Activated naive CD4-positive, alpha-beta T cell treated with Interleukin-2 at 50 U/mL for 16 hours (primary cell): ENCODE data around the gene TFR2.

ENCODE experiments used
- DNase-seq: peaks from one replicate; pipeline ENCODE4 v3.0.0-alpha.2; 2020

TFR2 gene

DNA sequence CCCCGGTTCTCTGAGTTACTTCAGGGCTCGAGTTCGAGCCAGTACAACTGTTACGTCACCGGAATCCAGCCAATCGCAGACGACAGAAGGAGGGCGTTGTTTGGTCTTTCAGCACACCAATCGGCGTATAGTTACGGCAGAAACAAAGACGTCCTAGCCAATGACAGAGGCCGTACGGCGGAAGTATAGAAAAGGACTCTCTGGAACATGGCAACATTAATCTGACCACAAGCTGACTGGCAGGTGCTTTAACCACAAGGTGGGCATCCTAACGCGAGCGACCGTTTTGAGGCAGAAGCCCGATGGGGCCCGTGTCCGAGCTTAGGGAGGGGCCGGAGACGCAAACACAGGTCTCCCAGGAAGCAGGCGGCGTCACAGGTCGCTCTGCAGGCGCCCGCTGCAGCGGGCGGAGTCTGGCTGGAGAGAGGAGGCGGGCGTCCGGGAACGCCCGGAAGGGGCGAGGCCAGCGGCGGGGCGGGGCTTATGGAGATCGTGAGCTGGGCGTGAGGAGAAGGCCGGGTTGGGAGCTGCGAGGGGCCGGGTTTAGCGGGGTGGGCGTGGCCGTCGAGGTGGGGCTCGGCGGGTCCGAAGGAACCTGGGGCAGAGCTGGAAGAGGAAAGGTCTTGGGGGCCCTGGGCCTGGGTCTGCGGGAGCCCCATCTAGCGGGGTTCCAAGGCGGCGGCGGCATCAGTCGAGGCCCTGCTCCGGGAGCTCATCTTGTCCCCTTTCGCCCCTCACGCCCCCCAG, 29.2 kb downstream of the TFR2 start, which contains the start of gene MOSPD3:
TSS of gene MOSPD3 (plus strand) at position 558 of the 747 bp plus-strand sequence. CDS start 252 bp downstream, outside the sequence.
- DNase-seq: peak; percentile 98

- DNase-seq: no peak
Observed at GRCh38 chr7:100609958-100610357, 31.4 kb downstream of the TFR2 start.

GRCh38 chr7:100607111-100607510, 34.2 kb downstream of the TFR2 start:
- DNase-seq: no peak

- DNase-seq: no peak
Observed at GRCh38 chr7:100606313-100606712, 35.0 kb downstream of the TFR2 start.

DNA sequence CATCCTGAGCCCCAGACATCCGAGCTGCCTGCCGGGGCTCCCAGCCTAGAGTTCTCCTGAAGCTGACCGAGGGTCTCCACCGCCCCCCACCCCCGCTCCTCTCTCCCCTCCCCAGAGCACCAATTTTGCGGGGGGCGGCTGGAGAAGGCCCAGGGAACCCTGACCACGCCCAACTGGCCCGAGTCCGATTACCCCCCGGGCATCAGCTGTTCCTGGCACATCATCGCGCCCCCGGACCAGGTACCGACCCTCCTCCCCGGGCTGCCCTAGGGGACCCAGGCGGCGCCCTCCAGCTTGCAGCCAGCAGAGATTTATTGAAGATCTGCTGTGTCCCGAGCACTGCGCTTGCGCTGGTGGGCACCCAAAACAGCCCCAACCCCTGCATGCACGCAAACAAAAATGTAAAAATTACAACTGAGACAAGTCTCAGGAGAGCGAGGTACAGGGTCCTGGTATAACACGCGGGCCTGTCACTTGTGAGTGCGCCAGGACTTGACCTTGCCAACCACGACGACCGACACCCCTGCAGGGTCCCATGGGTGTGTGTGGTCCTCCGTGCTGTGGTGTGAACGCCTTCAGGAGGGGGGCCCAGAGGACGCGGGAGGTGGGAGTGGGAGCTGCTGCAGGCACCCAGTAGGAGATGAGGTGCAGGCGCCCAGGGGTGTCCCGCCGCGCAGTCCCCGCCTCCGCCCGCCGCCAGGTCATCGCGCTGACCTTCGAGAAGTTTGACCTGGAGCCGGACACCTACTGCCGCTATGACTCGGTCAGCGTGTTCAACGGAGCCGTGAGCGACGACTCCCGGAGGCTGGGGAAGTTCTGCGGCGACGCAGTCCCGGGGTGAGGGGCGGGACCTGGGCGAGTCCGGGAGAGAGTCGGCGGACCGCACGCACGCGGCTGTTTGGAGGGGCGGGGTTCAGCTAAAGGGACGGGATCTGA, 36.1 kb downstream of the TFR2 start:
- DNase-seq: peak; percentile 44

DNA sequence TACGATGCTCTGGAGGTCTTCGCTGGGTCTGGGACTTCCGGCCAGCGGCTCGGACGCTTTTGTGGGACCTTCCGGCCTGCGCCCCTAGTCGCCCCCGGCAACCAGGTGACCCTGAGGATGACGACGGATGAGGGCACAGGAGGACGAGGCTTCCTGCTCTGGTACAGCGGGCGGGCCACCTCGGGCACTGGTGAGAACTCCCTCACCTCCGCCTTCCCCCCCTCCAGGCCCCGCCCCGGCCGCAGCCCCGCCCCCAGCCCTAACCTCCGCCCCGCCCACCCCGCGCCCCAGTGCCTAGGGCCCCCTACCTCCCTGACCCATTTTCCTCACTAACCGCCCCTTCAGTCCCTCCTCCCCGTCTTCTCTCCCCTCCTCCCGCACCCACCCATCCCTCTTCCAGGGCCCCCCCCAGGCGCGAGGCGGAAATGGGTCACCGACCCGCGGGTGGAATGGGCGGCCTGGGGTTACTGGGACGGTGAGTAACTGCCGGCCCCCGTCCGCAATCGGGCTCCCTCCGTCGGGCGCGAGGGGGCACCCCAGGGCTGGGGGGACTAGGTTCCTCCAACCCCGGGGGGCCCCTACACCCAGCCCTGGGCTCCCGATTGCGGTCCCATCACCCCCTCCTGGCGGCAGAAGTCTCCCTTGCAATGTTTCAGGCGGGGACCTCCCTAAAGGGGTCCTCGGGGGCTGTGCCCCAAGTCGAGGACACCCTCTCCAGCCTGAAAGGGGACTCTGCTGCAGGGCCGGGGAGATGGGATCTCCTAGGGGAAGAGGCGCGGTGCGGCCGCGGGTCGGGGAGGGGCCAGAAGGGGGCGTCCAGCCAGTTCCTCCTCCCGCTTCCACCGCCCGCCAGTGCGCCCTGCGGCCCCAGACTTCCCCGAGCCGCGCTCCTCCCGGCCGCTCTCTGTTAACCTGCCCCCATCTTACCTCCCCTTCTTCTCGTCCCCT, 37.0 kb downstream of the TFR2 start:
- DNase-seq: peak; percentile 78

- no peak for DNase-seq
Observed at GRCh38 chr7:100603726-100604027, 37.7 kb downstream of the TFR2 start.

DNA sequence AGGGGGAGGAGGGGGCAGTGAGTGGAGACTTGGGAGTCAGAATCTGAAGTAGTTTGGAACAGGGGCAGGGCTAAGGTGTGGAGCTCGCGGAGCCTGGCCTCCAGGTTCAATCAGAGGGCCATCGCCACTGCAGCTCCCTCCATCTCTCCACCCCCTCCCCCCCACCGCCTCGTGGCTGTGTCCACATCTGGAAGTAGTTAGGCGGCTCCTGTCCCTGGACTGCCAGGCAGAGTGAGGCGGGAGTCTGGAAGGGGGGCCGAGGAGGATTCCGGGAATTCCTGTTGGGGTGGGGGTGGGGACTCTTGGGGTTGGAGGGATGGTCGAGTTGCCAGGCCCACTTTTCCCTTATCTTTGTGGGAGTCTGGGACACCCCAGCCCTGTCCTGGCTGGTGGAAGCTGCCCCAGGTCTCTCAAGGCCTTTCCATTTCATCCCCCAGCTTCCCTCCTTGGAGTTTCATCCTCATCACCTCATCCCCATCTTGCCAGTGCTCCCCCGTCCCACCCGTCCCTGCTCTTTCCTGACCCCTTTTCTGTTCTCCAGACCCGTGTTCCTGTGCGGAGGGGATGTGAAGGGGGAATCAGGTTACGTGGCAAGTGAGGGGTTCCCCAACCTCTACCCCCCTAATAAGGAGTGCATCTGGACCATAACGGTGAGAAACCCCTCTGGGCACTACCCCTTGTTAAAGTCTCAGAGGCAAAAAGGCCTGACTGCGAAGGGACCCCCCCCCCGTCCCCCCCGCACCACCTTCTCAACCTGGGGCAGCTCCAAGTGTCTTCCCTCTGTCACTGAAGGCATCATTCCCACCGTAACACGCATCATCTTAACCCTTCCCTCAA, 38.2 kb downstream of the TFR2 start:
- no peak for DNase-seq

GRCh38 chr7:100600730-100601038, 40.7 kb downstream of the TFR2 start:
- no peak for DNase-seq

DNA sequence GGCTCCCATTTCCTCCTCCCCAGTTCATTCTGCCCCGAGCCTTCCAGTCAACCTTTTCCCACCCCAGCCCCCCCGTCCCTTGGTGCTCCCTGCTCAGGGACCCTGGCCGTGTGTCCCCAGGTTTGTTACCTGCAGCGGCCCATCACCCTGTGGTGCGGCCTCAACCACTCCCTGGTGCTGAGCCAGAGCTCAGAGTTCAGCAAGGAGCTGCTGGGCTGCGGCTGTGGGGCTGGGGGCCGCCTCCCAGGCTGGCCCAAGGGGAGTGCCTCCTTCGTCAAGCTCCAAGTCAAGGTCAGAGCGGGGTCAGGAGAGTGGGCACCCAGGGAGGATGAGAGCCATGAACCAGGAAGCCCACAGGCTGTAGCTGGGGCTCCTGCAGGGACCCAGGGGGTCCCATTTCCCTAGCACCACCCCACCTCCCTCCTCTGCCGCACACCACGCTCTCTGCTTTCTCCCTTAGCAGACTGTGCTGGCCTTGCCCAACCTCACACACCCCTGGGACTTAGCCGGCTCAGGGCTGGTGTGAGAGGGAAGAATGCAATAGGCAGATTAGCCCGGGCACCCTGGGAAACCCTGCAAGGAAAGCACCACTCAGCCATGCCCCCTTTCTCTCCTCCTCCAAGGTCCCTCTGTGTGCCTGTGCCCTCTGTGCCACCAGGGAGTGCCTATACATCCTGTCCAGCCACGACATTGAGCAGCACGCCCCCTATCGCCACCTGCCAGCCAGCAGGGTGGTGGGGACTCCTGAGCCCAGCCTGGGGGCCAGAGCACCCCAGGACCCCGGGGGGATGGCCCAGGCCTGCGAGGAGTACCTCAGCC, 41.2 kb downstream of the TFR2 start:
- DNase-seq: no peak

DNA sequence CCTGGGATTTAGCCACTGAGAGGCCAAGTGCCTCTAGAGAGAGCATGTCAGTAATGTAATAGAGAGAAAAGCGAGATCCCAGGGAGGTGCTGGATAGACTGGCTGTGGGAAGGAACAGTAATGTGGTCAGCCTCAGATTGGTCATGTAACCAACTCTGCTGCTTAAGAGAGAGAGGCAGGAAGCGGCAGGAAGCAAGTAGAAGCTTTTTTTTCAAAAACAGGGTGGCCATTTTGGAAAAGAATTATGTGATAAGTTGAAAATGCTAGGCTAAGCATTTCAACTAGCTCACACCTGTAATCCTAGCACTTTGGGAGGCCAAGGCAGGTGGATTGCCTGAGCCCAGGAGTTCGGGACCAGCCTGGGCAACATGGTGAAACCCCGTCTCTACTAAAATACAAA, 42.9 kb downstream of the TFR2 start:
- no peak for DNase-seq

- DNase-seq: no peak
Observed at GRCh38 chr7:100595188-100595587, 46.2 kb downstream of the TFR2 start.

DNA sequence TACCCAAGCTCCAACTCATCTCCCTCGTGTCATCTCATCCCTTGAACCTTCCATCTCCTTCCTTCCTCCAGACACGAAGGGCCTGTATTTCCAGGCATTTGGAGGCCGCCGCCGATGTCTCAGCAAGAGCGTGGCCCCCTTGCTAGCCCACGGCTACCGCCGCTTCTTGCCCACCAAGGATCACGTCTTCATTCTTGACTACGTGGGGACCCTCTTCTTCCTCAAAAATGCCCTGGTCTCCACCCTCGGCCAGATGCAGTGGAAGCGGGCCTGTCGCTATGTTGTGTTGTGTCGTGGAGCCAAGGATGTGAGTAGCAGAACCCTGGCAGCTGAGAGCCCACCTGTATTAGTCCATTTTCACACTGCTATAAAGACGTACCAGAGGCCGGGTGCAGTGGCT, 49.8 kb downstream of the TFR2 start:
- DNase-seq: no peak

- DNase-seq: no peak
Observed at GRCh38 chr7:100590077-100590737, 51.1 kb downstream of the TFR2 start.

DNA sequence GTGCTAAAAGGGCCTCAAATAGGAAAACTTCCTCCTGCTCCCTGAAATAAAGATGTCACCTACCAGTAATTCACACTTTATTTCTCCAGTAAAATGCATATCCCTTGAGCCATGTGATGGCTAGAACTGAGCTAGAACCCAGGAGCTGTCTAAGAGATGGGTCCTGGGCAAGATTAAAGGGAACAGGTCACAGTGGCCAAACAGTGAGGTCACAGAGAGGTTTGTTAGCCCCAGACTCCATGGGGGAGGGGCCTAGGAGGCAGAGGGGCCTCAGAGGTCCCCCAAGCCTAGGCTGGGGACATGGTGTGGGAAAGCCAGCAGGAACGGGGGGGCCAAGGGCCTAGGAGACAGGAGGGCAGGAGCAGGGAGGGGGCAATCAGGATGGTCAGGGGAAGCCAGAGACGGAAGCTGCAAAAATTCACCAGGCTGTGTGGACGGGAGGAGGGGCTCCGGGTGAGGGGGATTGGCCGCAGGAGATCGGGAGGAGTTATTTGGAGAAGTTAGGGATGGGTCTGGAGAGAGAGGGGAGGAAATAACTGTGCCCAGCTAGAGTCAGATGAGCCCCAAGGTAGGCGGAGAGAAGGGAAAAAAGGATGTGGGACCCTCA, 51.9 kb downstream of the TFR2 start:
- DNase-seq: no peak

GRCh38 chr7:100588438-100588837, 52.9 kb downstream of the TFR2 start:
- DNase-seq: no peak

DNA sequence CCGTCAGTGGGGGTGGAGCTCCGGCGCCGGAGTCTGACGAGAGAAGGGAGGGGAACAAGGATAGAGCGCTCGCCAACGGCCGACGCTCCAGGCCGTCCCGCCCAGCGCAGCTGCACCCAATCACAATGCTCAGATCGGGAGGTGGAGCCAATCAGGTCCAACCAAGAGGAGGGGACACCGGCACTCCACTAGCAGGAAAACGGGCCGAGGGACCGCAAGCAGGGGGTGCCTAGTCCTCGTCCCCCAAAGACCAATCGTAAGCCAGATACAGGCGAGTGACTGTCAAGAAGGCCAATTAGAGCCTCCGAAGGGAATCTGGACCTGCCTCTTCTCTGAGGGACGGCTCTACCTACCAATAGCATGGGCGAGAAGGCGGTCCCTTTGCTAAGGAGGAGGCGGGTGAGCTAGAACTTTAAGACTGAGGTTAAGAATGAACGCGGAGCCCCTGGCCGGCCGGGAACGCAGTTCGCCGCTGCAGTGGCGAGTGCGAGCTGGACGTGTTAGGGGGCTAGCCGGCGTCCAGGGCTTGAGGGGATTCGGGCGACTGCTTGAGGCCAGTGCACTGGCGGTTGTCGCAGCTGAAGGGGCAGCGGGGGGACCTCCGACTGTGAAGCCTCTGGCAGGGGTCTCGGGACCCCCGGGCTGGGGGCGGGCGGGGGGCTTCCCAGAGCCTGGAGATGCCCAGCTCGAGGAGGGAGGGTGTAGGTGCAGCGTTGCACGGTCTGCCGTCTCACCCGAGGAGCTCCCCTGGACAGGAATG, 54.9 kb downstream of the TFR2 start, which contains the start of gene FBXO24:
TSS of gene FBXO24 (plus strand) at position 63 of the 760 bp plus-strand sequence. CDS start at position 361, 298 bp downstream.
- peak; percentile 100 for DNase-seq

- DNase-seq: peak; percentile 61
Observed at GRCh38 chr7:100585511-100586265, 55.7 kb downstream of the TFR2 start, which contains the start of gene LRCH4. TSS of gene LRCH4 (minus strand) at chr7:100586129. CDS start at chr7:100586100, 29 bp downstream.
